Body of pancreas (tissue), 4 donors: Measurements from ENCODE around the gene FBL. TPM values are rescaled to one million over a fixed set of nuclear protein-coding genes. Genes with fewer than 3 reads are reported as not detected.

Experiments used
- ATAC-seq: fragments of 150-250 bp; one replicate; pipeline ENCODE4 v1.9.1; 2016
- DNase-seq, 4 donors: peaks; one replicate each; pipeline ENCODE4 v3.0.0-alpha.2; 2019
- H3K27ac ChIP-seq, 4 donors: fragments of 200-600 bp; sonication (generic); 1 replicate in 3 of 4; 2 replicates in 1 of 4; pipeline versions ENCODE4 v1.5.1 to v1.6.1; 2016 to 2019; ENCODE audit warnings: mild to moderate bottlenecking in 1 of 4, mixed read lengths in 1 of 4, moderate library complexity in 1 of 4
- H3K27me3 ChIP-seq, 2 donors: fragments of 200-600 bp; sonication (generic); one replicate each; pipeline ENCODE4 v1.6.0; 2016; ENCODE audit warnings: mild to moderate bottlenecking in 1 of 2
- H3K36me3 ChIP-seq, 2 donors: fragments of 200-600 bp; sonication (generic); replicated peaks in 1 of 2; 2 replicates each; pipeline ENCODE4 v1.5.1; 2016; ENCODE audit warnings: low read depth in 2 of 2; ENCODE audit not compliant: insufficient read depth in 1 of 2
- H3K4me1 ChIP-seq: fragments of 200-600 bp; sonication (generic); one replicate; pipeline ENCODE4 v1.6.0; 2016
- H3K4me3 ChIP-seq, 2 donors: fragments of 200-600 bp; sonication (generic); 1 replicate in 1 of 2; 2 replicates in 1 of 2; pipeline ENCODE4 v1.5.1; 2016 to 2019
- H3K9me3 ChIP-seq, 3 donors: fragments of 200-600 bp; sonication (generic); 1 replicate in 2 of 3; 2 replicates in 1 of 3; pipeline ENCODE4 v1.5.1; 2016
- CTCF ChIP-seq, 7 experiments: fragments of 450-650 bp in 4 of 7; fragments of 200-600 bp in 3 of 7; sonication (generic) in 3 of 7; IDR thresholded peaks; one replicate each; pipeline ENCODE4 v1.5.1; 2016 to 2019; ENCODE audit warnings: antibody characterized with exemption in 7 of 7
- POLR2A ChIP-seq, 3 donors: fragments of 450-650 bp; IDR thresholded peaks; one replicate each; pipeline ENCODE4 v1.6.1; 2016; ENCODE audit warnings: antibody characterized with exemption in 3 of 3, mild to moderate bottlenecking in 2 of 3
- WGBS, 2 donors: methylation state at CpG; one replicate each; pipeline ENCODE4 v1.1.5; 2017; 5-methylcytosine and 5-hydroxymethylcytosine counted together
- intact Hi-C: fragments of 100-400 bp; cut with DNase I; formaldehyde crosslinking; loops from one replicate; pipeline ENCODE4 v1.15.1; 2023
- total RNA-seq, 2 donors: library from RNA; depleted of rRNA; stranded (reverse); fragments of >200 nt; gene quantifications; one replicate each; pipeline ENCODE4 v1.1.0, GENCODE V29; 2016

The FBL gene
- total RNA-seq, 2 donors from 2014 or later: 90.3 to 118 TPM

GRCh38 chr19:39841041-39841440, 5.1 kb downstream of the FBL start:
- Histone ChIP-seq H3K9me3 (no peaks in the 10 kb centered on the region), H3K27me3 (no peaks in the 10 kb centered on the region), H3K36me3 (peaks cover 5 to 26% of the 10 kb centered on the region in 2 donors), H3K27ac (no peak overlapping the region), H3K4me3 (no peak overlapping the region), H3K4me1 (peaks cover 37% of the 10 kb centered on the region)
- DNase-seq (no peak), ATAC-seq (no peak)
- WGBS, 2 donors: 88 to 89% methylated on average over 4 of the region's 4 CpGs
- no peak for TF ChIP-seq POLR2A (IDR thresholded peaks at IDR 0.05)
- TF ChIP-seq CTCF (IDR thresholded peaks at IDR 0.05): no peak
- intact Hi-C loops: no loop called here

- Histone ChIP-seq H3K27ac (no peak overlapping the region), H3K27me3 (no peaks in the 10 kb centered on the region), H3K4me1 (peaks cover 35% of the 10 kb centered on the region), H3K36me3 (peaks cover 5 to 26% of the 10 kb centered on the region in 2 donors), H3K4me3 (no peak overlapping the region), H3K9me3 (no peaks in the 10 kb centered on the region)
- no peak for ATAC-seq
- DNase-seq: no peak
- intact Hi-C loops: no loop called here
- WGBS, 2 donors: 81 to 84% methylated on average over 17 of the region's 17 CpGs
- TF ChIP-seq CTCF (IDR thresholded peaks at IDR 0.05): no peak
- TF ChIP-seq POLR2A (IDR thresholded peaks at IDR 0.05): no peak
Observed at GRCh38 chr19:39840492-39840891, 5.7 kb downstream of the FBL start.

DNA sequence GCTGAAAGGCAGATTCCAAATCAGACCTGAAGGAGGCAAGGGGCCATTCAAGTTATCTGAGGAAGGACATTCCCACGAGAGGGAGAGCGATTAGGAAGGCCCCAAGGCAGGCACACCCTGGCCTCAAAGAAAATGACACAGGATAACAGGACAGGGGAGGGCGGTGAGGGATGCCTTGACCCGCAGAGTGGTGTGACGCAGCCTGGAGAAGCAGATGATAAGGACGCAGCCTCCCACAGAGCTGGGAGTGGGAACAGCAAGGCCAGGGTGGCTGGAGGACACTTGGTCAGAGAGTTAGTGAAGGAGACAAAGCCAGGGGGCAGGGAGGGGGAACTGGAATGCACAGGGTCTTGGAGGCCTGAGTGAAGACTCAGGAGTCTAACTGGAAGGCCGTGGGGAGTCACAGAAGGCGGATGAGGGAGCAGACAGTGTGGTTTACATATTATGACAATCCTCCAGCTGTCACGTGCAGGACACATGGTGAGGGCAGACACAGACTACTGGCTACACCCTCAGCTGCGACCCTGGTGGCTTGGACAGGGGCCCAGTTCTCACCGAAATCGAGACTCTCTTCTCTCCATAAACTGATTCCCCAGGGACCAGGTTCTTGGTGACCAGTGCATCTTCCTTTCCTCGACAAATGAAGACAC, 6.4 kb downstream of the FBL start:
- intact Hi-C loops: no loop called here

DNA sequence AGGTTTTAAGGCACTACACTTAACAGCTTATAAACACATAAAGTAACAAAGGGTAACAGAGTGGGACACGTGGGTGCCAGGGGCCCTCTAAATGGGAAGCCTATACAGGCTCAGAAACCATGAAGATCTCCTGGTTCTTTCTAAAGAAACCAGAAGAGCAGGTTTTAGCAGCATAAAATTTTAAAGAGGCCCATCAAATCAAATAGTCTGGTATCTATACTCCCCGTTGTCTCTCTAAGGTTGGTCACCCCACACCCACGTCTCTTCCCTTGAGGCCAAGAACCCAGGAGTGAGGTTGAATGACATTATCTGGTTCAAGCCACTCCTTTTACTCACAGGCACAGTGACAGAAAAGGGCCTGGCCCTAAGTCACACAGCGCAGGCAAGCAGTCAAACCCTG, 7.6 kb downstream of the FBL start:
- DNase-seq: no peak

More for the DNA sequence above, 6.4 kb downstream of the FBL start:
- ATAC-seq: no peak
- Histone ChIP-seq H3K9me3 (no peaks in the 10 kb centered on the region), H3K27me3 (no peaks in the 10 kb centered on the region), H3K4me1 (peaks cover 29% of the 10 kb centered on the region), H3K27ac (no peak overlapping the region), H3K4me3 (no peak overlapping the region), H3K36me3 (peaks cover 5 to 26% of the 10 kb centered on the region in 2 donors)
- DNase-seq: no peak
- TF ChIP-seq POLR2A (IDR thresholded peaks at IDR 0.05) (no peak), CTCF (IDR thresholded peaks at IDR 0.05) (no peak)
- WGBS, 2 donors: 80 to 86% methylated on average over 12 to 13 of the region's 13 CpGs

More for the DNA sequence above, 7.6 kb downstream of the FBL start:
- Histone ChIP-seq H3K9me3 (no peaks in the 10 kb centered on the region), H3K4me1 (peaks cover 22% of the 10 kb centered on the region), H3K36me3 (peaks cover 5 to 26% of the 10 kb centered on the region in 2 donors), H3K4me3 (no peak overlapping the region), H3K27ac (no peak overlapping the region), H3K27me3 (no peaks in the 10 kb centered on the region)
- WGBS, 2 donors: 82 to 86% methylated on average over 3 to 4 of the region's 4 CpGs
- intact Hi-C loops: no loop called here
- TF ChIP-seq POLR2A (IDR thresholded peaks at IDR 0.05): no peak
- no peak for TF ChIP-seq CTCF (IDR thresholded peaks at IDR 0.05)
- ATAC-seq: no peak
